Measurements from ENCODE around the gene MON2.
"Not testable (repeated sequence)": the region's sequence is repeated elsewhere in the genome, so short reads cannot be mapped to it uniquely, and the experiment has no call there.

MON2 gene

GRCh38 chr12:62543741-62544140 lies 77.1 kb downstream of the MON2 start:
- no peak overlapping the region for H3K4me3 ChIP-seq (ENCODE audit: low read depth, low read length)
- no peak for DNase-seq (ENCODE audit: low read depth)
- no peak for TF ChIP-seq CTCF (IDR thresholded peaks at IDR 0.05; ENCODE audit: control insufficient read depth, extremely low read depth, insufficient read depth)

- no peak overlapping the region for H3K4me3 ChIP-seq (ENCODE audit: low read depth, low read length)
- DNase-seq (ENCODE audit: low read depth): no peak
- no peak for TF ChIP-seq CTCF (IDR thresholded peaks at IDR 0.05; ENCODE audit: control insufficient read depth, extremely low read depth, insufficient read depth)
Measured at GRCh38 chr12:62552906-62553556, 86.4 kb downstream of the MON2 start.

GRCh38 chr12:62559366-62559765 lies 92.7 kb downstream of the MON2 start:
- H3K4me3 ChIP-seq (ENCODE audit: low read depth, low read length); DNase-seq (ENCODE audit: low read depth): not testable (repeated sequence)

GRCh38 chr12:62562846-62563245 lies 96.2 kb downstream of the MON2 start:
- no peak for DNase-seq (ENCODE audit: low read depth)
- no peak overlapping the region for H3K4me3 ChIP-seq (ENCODE audit: low read depth, low read length)
- TF ChIP-seq CTCF (IDR thresholded peaks at IDR 0.05; ENCODE audit: control insufficient read depth, extremely low read depth, insufficient read depth): no peak

- no peak overlapping the region for H3K4me3 ChIP-seq (ENCODE audit: low read depth, low read length)
- DNase-seq (ENCODE audit: low read depth): no peak
- no peak for TF ChIP-seq CTCF (IDR thresholded peaks at IDR 0.05; ENCODE audit: control insufficient read depth, extremely low read depth, insufficient read depth)
Measured at GRCh38 chr12:62575036-62575435, 108.4 kb downstream of the MON2 start.

- DNase-seq (ENCODE audit: low read depth): no peak
- no peak for TF ChIP-seq CTCF (IDR thresholded peaks at IDR 0.05; ENCODE audit: control insufficient read depth, extremely low read depth, insufficient read depth)
- no peak overlapping the region for H3K4me3 ChIP-seq (ENCODE audit: low read depth, low read length)
Measured at GRCh38 chr12:62576503-62576902, 109.9 kb downstream of the MON2 start.

- no peak for DNase-seq (ENCODE audit: low read depth)
- TF ChIP-seq CTCF (IDR thresholded peaks at IDR 0.05; ENCODE audit: control insufficient read depth, extremely low read depth, insufficient read depth): no peak
Measured at GRCh38 chr12:62578726-62579125, 112.1 kb downstream of the MON2 start.

More at GRCh38 chr12:62578726-62579125, 112.1 kb downstream of the MON2 start:
- H3K4me3 ChIP-seq (ENCODE audit: low read depth, low read length): no peak overlapping the region
